GM12878 (cell line): ENCODE data around the gene DNAJB11. TPM values are rescaled to one million over a fixed set of nuclear protein-coding genes. Genes with fewer than 3 reads are reported as not detected.

ENCODE experiments used
- ATAC-seq: fragments of 200-7000 bp; cut with Tn5 transposase; 3 replicates; pipeline ENCODE4 v1.9.1; 2020; ENCODE audit warnings: mild to moderate bottlenecking, moderate library complexity
- BruUV-seq: library from RNA; stranded (reverse); fragments of 400-500 nt; replicated peaks from 2 replicates; lab custom pipeline; 2021; lab: Mats Ljungman, UMichigan
- CTCF ChIA-PET: fragments of 300-600 bp; sonication (Branson Sonifier 250); formaldehyde crosslinking; extraction: SDS; loops from one replicate; lab custom pipeline; 2021; ENCODE audit warnings: inconsistent platforms; lab: Yijun Ruan, JAX
- POLR2A ChIA-PET: fragments of 350-600 bp; formaldehyde crosslinking; extraction: SDS; loops from one replicate; lab custom pipeline; 2021; ENCODE audit warnings: inconsistent platforms; lab: Charles Lee
- RAD21 ChIA-PET: fragments of 300-600 bp; sonication (Branson Sonifier 250); formaldehyde crosslinking; loops from one replicate; lab custom pipeline; 2023; ENCODE audit warnings: antibody characterized with exemption; ENCODE audit not compliant: unreplicated experiment; lab: Charles Lee
- SMC1A ChIA-PET: fragments of 300-600 bp; sonication (Branson Sonifier 250); formaldehyde crosslinking; loops from one replicate; lab custom pipeline; 2023; ENCODE audit not compliant: unreplicated experiment, uncharacterized antibody; lab: Charles Lee
- DNase-seq: peaks from one replicate; pipeline ENCODE4 v3.0.0-alpha.2; 2011; ENCODE audit warnings: low read depth, low spot score
- FAIRE-seq: peaks from 3 replicates; lab custom pipeline; 2011; peaks lifted over from hg19 to GRCh38; lab: Jason Lieb, UNC
- H2AFZ ChIP-seq: 2 replicates; pipeline ENCODE4 v1.6.0; 2011; ENCODE audit warnings: low read depth, low read length, control low read depth; ENCODE audit not compliant: control insufficient read depth
- H3K27ac ChIP-seq: 2 replicates; pipeline ENCODE4 v1.5.1; 2011; ENCODE audit warnings: control low read depth; ENCODE audit not compliant: control insufficient read depth, insufficient read depth
- H3K27me3 ChIP-seq, 2 experiments: replicated peaks in 1 of 2; 2 replicates each; pipeline versions ENCODE4 v1.6.0 to v1.6.1; 2011; ENCODE audit warnings: low read length in 1 of 2; ENCODE audit not compliant: control insufficient read depth in 2 of 2, insufficient read depth in 2 of 2
- H3K36me3 ChIP-seq, 2 experiments: 2 replicates each; pipeline ENCODE4 v1.5.1; 2011; ENCODE audit warnings: low read length in 1 of 2; ENCODE audit not compliant: control insufficient read depth in 2 of 2, insufficient read depth in 2 of 2
- H3K4me1 ChIP-seq: 2 replicates; pipeline ENCODE4 v1.6.1; 2011; ENCODE audit warnings: mild to moderate bottlenecking, low read length, moderate library complexity, mixed read lengths; ENCODE audit not compliant: control insufficient read depth, insufficient read depth
- H3K4me2 ChIP-seq: 2 replicates; pipeline ENCODE4 v1.6.0; 2011; ENCODE audit warnings: control low read depth; ENCODE audit not compliant: control insufficient read depth, insufficient read depth
- H3K4me3 ChIP-seq: fragments of 200-600 bp; sonication (generic); 2 replicates; pipeline ENCODE4 v1.5.1; 2016
- H3K79me2 ChIP-seq: 2 replicates; pipeline ENCODE4 v1.6.0; 2011; ENCODE audit warnings: low read length; ENCODE audit not compliant: control insufficient read depth, insufficient read depth
- H3K9ac ChIP-seq: 2 replicates; pipeline ENCODE4 v1.8.0; 2011; ENCODE audit warnings: low read length, control low read depth, mixed read lengths; ENCODE audit not compliant: control insufficient read depth, insufficient read depth
- H3K9me3 ChIP-seq: replicated peaks from 3 replicates; pipeline ENCODE4 v1.5.1; 2011; ENCODE audit warnings: mild to moderate bottlenecking, low read length; ENCODE audit not compliant: control insufficient read depth, insufficient read depth
- H4K20me1 ChIP-seq: 2 replicates; pipeline ENCODE4 v1.6.0; 2011; ENCODE audit not compliant: control insufficient read depth, insufficient read depth
- BACH1 ChIP-seq: fragments of 450-650 bp; IDR thresholded peaks from 2 replicates; pipeline ENCODE4 v1.6.1; 2017; ENCODE audit warnings: mild to moderate bottlenecking, borderline replicate concordance
- BCL11A ChIP-seq: IDR thresholded peaks from 2 replicates; pipeline ENCODE4 v1.6.1; 2011; ENCODE audit warnings: low read depth, low read length
- CREM ChIP-seq: IDR thresholded peaks from 2 replicates; pipeline ENCODE4 v1.6.1; 2014; ENCODE audit warnings: antibody characterized with exemption, low read depth
- EP300 ChIP-seq, 2 experiments: fragments of 150-350 bp in 1 of 2; IDR thresholded peaks; 2 replicates each; pipeline ENCODE4 v1.6.1; 2011 to 2012; ENCODE audit warnings: low read depth in 2 of 2, low read length in 2 of 2, borderline replicate concordance in 1 of 2, improper control_type of control experiment in 1 of 2, inconsistent platforms in 1 of 2; ENCODE audit not compliant: control insufficient read depth in 1 of 2
- FOXM1 ChIP-seq: IDR thresholded peaks from 2 replicates; pipeline ENCODE4 v1.6.1; 2012; ENCODE audit warnings: low read depth, mild to moderate bottlenecking, inconsistent platforms, low read length, moderate library complexity
- HCFC1 ChIP-seq: fragments of 150-350 bp; IDR thresholded peaks from 2 replicates; pipeline ENCODE4 v1.6.1; 2014; ENCODE audit warnings: low read length
- HDAC2 ChIP-seq: fragments of 200-600 bp; sonication (generic); IDR thresholded peaks from 2 replicates; pipeline ENCODE4 v1.6.1; 2017
- JUNB ChIP-seq: IDR thresholded peaks from 2 replicates; pipeline ENCODE4 v1.6.1; 2016; ENCODE audit warnings: antibody characterized with exemption, mild to moderate bottlenecking
- KAT2A ChIP-seq: conservative IDR thresholded peaks from 2 replicates; pipeline ENCODE4 v1.6.1; 2011; ENCODE audit warnings: low read depth, low read length; ENCODE audit not compliant: control insufficient read depth
- NBN ChIP-seq: fragments of 450-650 bp; IDR thresholded peaks from 2 replicates; pipeline ENCODE4 v1.6.1; 2016
- NFIC ChIP-seq: IDR thresholded peaks from 2 replicates; pipeline ENCODE4 v1.6.1; 2012; ENCODE audit warnings: low read depth, mild to moderate bottlenecking, inconsistent platforms, low read length, moderate library complexity
- NFXL1 ChIP-seq: fragments of 450-650 bp; IDR thresholded peaks from 2 replicates; pipeline ENCODE4 v1.6.1; 2017; ENCODE audit warnings: antibody characterized with exemption, mild to moderate bottlenecking, borderline replicate concordance
- NR2F1 ChIP-seq: fragments of 450-650 bp; conservative IDR thresholded peaks from 2 replicates; pipeline ENCODE4 v1.6.1; 2017; ENCODE audit warnings: mild to moderate bottlenecking
- PAX5 ChIP-seq: IDR thresholded peaks from 2 replicates; pipeline ENCODE4 v1.6.1; 2011; ENCODE audit warnings: low read depth, low read length, borderline replicate concordance
- POU2F2 ChIP-seq: IDR thresholded peaks from 3 replicates; pipeline ENCODE4 v1.6.1; 2011; ENCODE audit warnings: low read depth, mild to moderate bottlenecking, low read length, borderline replicate concordance
- RELB ChIP-seq: fragments of 450-650 bp; IDR thresholded peaks from 2 replicates; pipeline ENCODE4 v1.6.1; 2017; ENCODE audit warnings: low read depth, mild to moderate bottlenecking, moderate library complexity
- RUNX3 ChIP-seq: IDR thresholded peaks from 2 replicates; pipeline ENCODE4 v1.6.1; 2012; ENCODE audit warnings: low read length, inconsistent platforms
- SMARCA5 ChIP-seq: fragments of 450-650 bp; IDR thresholded peaks from 2 replicates; pipeline ENCODE4 v1.6.1; 2017; ENCODE audit warnings: mild to moderate bottlenecking
- TCF3 ChIP-seq: IDR thresholded peaks from 2 replicates; pipeline ENCODE4 v1.6.1; 2012; ENCODE audit warnings: low read depth, mild to moderate bottlenecking, low read length, borderline replicate concordance; ENCODE audit not compliant: insufficient read depth
- USF1 ChIP-seq: IDR thresholded peaks from 2 replicates; pipeline ENCODE4 v1.6.1; 2011; ENCODE audit warnings: borderline replicate concordance, low read depth, mild to moderate bottlenecking, moderate library complexity, mixed read lengths, low read length; ENCODE audit not compliant: insufficient read depth; ENCODE audit errors: extremely low read length
- WGBS: methylation state at CpG from one replicate; pipeline ENCODE4 v1.1.6; 2016; ENCODE audit warnings: low lambda C conversion rate; ENCODE audit not compliant: insufficient replicate concordance, insufficient coverage; ENCODE audit errors: missing lambda C conversion rate; 5-methylcytosine and 5-hydroxymethylcytosine counted together
- in situ Hi-C: fragments of 300-500 bp; cut with MboI; formaldehyde crosslinking; loops from 9 replicates; pipeline ENCODE4 v1.14.3; 2018; ENCODE audit warnings: mixed read lengths
- intact Hi-C: fragments of 100-400 bp; cut with micrococcal nuclease; formaldehyde crosslinking; loops from one replicate; pipeline ENCODE4 v1.14.2; 2022; ENCODE audit not compliant: unreplicated experiment
- polyA plus RNA-seq, 11 experiments: library from polyadenylated mRNA; depleted of rRNA in 4 of 11; unstranded in 6 of 11; stranded (reverse) in 5 of 11; fragments of >200 nt; fragmentation: Nextera tagmentation in 4 of 11; fragmentation: Illumina TruSeq in 1 of 11; extraction: Ambion mirVana in 4 of 11; extraction: Trizol in 1 of 11; gene quantifications; 1 replicate in 1 of 11; 2 replicates in 10 of 11; pipeline versions ENCODE4 v1.2.1 to v1.2.3, GENCODE V29; 2011 to 2016; ENCODE audit warnings: inconsistent platforms in 2 of 11, missing spikeins in 2 of 11, low read depth in 1 of 11
- total RNA-seq, 4 experiments: library from RNA; depleted of rRNA in 3 of 4; stranded (reverse); fragments of >200 nt in 3 of 4; fragmentation: Illumina TruSeq in 1 of 4; extraction: Trizol in 1 of 4; gene quantifications; 2 replicates each; pipeline versions ENCODE4 v1.2.1 to v1.2.3, GENCODE V29; 2013 to 2021

DNAJB11 gene
- total and polyA plus RNA-seq, 10 of the 15 experiments (the other 5 are each of a cell fraction or from before 2014, with no cell fraction given): 16.2 to 135 (median 57.8) TPM

GRCh38 chr3:186532598-186533072 is 37.9 kb upstream of the DNAJB11 start:
- ChIA-PET POLR2A (interaction anchor here (0.5 to 2.5 kb wide), 7 partner anchors 10 to 550 kb away, joined by 3 to 11 read pairs (median 4); no protein-coding TSS in a partner anchor), CTCF (interaction anchor here (0.6 to 14.3 kb wide), 9 partner anchors 9 to 549 kb away, joined by 3 to 847 read pairs (median 4); partner anchors contain the start of gene DNAJB11), RAD21 (interaction anchor here (0.5 to 12.3 kb wide), 7 partner anchors 13 to 553 kb away, joined by 3 to 495 read pairs (median 133); no protein-coding TSS in a partner anchor), SMC1A (interaction anchor here (1.0 to 14.2 kb wide), 8 partner anchors 8 to 276 kb away, joined by 3 to 655 read pairs (median 6); no protein-coding TSS in a partner anchor)
- H3K9me3 ChIP-seq: no peaks in the 10 kb centered on the region; the same call in 2 of the 3 replicates
- peak overlapping the region; percentile 45 for H3K4me2 ChIP-seq
- peak overlapping the region; percentile 81 for H3K27ac ChIP-seq
- 36% methylated on average over 1 of the region's 1 CpG for WGBS
- no peaks in the 10 kb centered on the region for H4K20me1 ChIP-seq
- H3K9ac ChIP-seq: peak overlapping the region; percentile 5; the same call in 1 of the 2 replicates
- H3K79me2 ChIP-seq: no peaks in the 10 kb centered on the region
- H3K27me3 ChIP-seq: no peaks in the 10 kb centered on the region
- ATAC-seq: peak; percentile 83
- in situ Hi-C loops (no loop called here), intact Hi-C loops (loop anchor here (2.0 to 10.0 kb wide), 2 partner anchors 14 to 428 kb away; partner anchors contain the start of gene ETV5)
- H3K4me3 ChIP-seq: no peak overlapping the region
- BruUV-seq: no TSS peak
- peak overlapping the region; percentile 33 for H2AFZ ChIP-seq
- DNase-seq: peak; percentile 77
- FAIRE-seq: peak; percentile 13
- H3K4me1 ChIP-seq: peaks cover 67% of the 10 kb centered on the region
- H3K36me3 ChIP-seq: no peaks in the 10 kb centered on the region
- TF ChIP-seq PAX5 (peak; percentile 27; the same call in 1 of the 2 replicates), TCF3 (no peak), HDAC2 (no peak), KAT2A (no peak), NFXL1 (no peak), SMARCA5 (peak; percentile 45), NFIC (peak; percentile 71), EP300 (IDR thresholded peaks at IDR 0.05; ENCODE audit: borderline replicate concordance in 1 of 2, control insufficient read depth in 1 of 2, low read depth in 2 of 2, low read length in 2 of 2) (0 out of 4 replicates have a peak, but pooled peaks have one; percentile 12 to 40), RELB (0 out of 2 replicates have a peak, but pooled peaks have one; percentile 66), POU2F2 (no peak), NR2F1 (0 out of 2 replicates have a peak, but pooled peaks have one; percentile 50), JUNB (peak; percentile 59), USF1 (no peak), BCL11A (peak; percentile 41; the same call in 1 of the 2 replicates), CREM (peak; percentile 72; the same call in 1 of the 2 replicates), BACH1 (peak; percentile 19; the same call in 1 of the 2 replicates), HCFC1 (no peak), RUNX3 (peak; percentile 78), NBN (peak; percentile 65; the same call in 1 of the 2 replicates), FOXM1 (peak; percentile 27; the same call in 1 of the 2 replicates)
